GM21423 (cell line): ENCODE results near the gene OR9A4.
A peak's percentile ranks its signal among the peaks of the same experiment; 100 is the strongest.
"Not testable (repeated sequence)": the region's sequence is repeated elsewhere in the genome, so short reads cannot be mapped to it uniquely, and the experiment has no call there.

Source experiments
- ATAC-seq: cut with Tn5 transposase; IDR thresholded peaks from one replicate; pipeline ENCODE4 v1.9.1; 2021; ENCODE audit warnings: mild to moderate bottlenecking, moderate library complexity; ENCODE audit not compliant: unreplicated experiment

The OR9A4 gene

GRCh38 chr7:141916099-141916498, at the start of gene OR9A4:
TSS of gene OR9A4 (plus strand) at chr7:141916399. CDS start at chr7:141918876, 2,477 bp downstream.
- ATAC-seq = no peak

GRCh38 chr7:141866974-141867373, 49.2 kb upstream of the OR9A4 start:
- no peak for ATAC-seq

- ATAC-seq = no peak
These were observed 43.3 kb upstream of the OR9A4 start for GRCh38 chr7:141872931-141873330.

- no peak for ATAC-seq
These were observed 41.4 kb upstream of the OR9A4 start for GRCh38 chr7:141874787-141875186.

- no peak for ATAC-seq
These were observed 40.7 kb upstream of the OR9A4 start for GRCh38 chr7:141875453-141875852.

- no peak for ATAC-seq
These were observed 39.8 kb upstream of the OR9A4 start for GRCh38 chr7:141876371-141876770.

- ATAC-seq = no peak
These were observed 38.8 kb upstream of the OR9A4 start for GRCh38 chr7:141877365-141877764.

GRCh38 chr7:141880960-141881359, 35.2 kb upstream of the OR9A4 start:
- ATAC-seq = no peak

- peak; percentile 84 for ATAC-seq
These were observed 31.5 kb upstream of the OR9A4 start for GRCh38 chr7:141884539-141885225.

GRCh38 chr7:141889321-141889720, 26.9 kb upstream of the OR9A4 start:
- no peak for ATAC-seq

- no peak for ATAC-seq
These were observed 24.9 kb upstream of the OR9A4 start for GRCh38 chr7:141891336-141891735.

GRCh38 chr7:141899366-141899765, 16.8 kb upstream of the OR9A4 start:
- not testable (repeated sequence) for ATAC-seq

GRCh38 chr7:141906285-141906684, 9.9 kb upstream of the OR9A4 start:
- ATAC-seq = no peak

GRCh38 chr7:141911391-141911790, 4.8 kb upstream of the OR9A4 start:
- ATAC-seq = no peak

- peak; percentile 51 for ATAC-seq
These were observed 634 bp upstream of the OR9A4 start for GRCh38 chr7:141915565-141915964.

- ATAC-seq = no peak
These were observed 4.1 kb downstream of the OR9A4 start for GRCh38 chr7:141920281-141920680.

- no peak for ATAC-seq
These were observed 12.1 kb downstream of the OR9A4 start for GRCh38 chr7:141928146-141928844.

GRCh38 chr7:141928845-141929195, 12.6 kb downstream of the OR9A4 start:
- no peak for ATAC-seq

- ATAC-seq = no peak
These were observed 14.0 kb downstream of the OR9A4 start for GRCh38 chr7:141930211-141930610.

GRCh38 chr7:141941075-141941474, 24.9 kb downstream of the OR9A4 start:
- ATAC-seq = no peak

- no peak for ATAC-seq
These were observed 27.6 kb downstream of the OR9A4 start for GRCh38 chr7:141943846-141944245.

GRCh38 chr7:141944811-141945210, 28.6 kb downstream of the OR9A4 start:
- ATAC-seq = no peak

- no peak for ATAC-seq
These were observed 29.2 kb downstream of the OR9A4 start for GRCh38 chr7:141945356-141945755.
